ENCODE results near the gene RAB36.

RAB36 gene

GRCh38 chr22:23155143-23155542, 9.9 kb downstream of the RAB36 start:
- in situ Hi-C loops (cut with MboI; ENCODE audit: low sequenced_read_pairs) = no loop called here

- in situ Hi-C loops (cut with MboI; ENCODE audit: low sequenced_read_pairs) = no loop called here
These were observed 10.6 kb downstream of the RAB36 start for GRCh38 chr22:23155831-23156230.

GRCh38 chr22:23156286-23156685, 11.0 kb downstream of the RAB36 start:
- in situ Hi-C loops (cut with MboI; ENCODE audit: low sequenced_read_pairs) = no loop called here

- in situ Hi-C loops (cut with MboI; ENCODE audit: low sequenced_read_pairs) = no loop called here
These were observed 12.6 kb downstream of the RAB36 start for GRCh38 chr22:23157560-23158515.

GRCh38 chr22:23158516-23159290, 13.4 kb downstream of the RAB36 start:
- in situ Hi-C loops (cut with MboI; ENCODE audit: low sequenced_read_pairs) = no loop called here

- in situ Hi-C loops (cut with MboI; ENCODE audit: low sequenced_read_pairs) = no loop called here
These were observed 14.0 kb downstream of the RAB36 start for GRCh38 chr22:23159291-23159630.

GRCh38 chr22:23161029-23161428, 15.8 kb downstream of the RAB36 start:
- in situ Hi-C loops (cut with MboI; ENCODE audit: low sequenced_read_pairs) = no loop called here

GRCh38 chr22:23161574-23161973, 16.3 kb downstream of the RAB36 start:
- in situ Hi-C loops (cut with MboI; ENCODE audit: low sequenced_read_pairs) = no loop called here

GRCh38 chr22:23163665-23164064, 18.4 kb downstream of the RAB36 start:
- in situ Hi-C loops (cut with MboI; ENCODE audit: low sequenced_read_pairs) = no loop called here

- in situ Hi-C loops (cut with MboI; ENCODE audit: low sequenced_read_pairs) = no loop called here
These were observed 18.8 kb downstream of the RAB36 start for GRCh38 chr22:23164091-23164490.

- in situ Hi-C loops (cut with MboI; ENCODE audit: low sequenced_read_pairs) = no loop called here
These were observed 21.0 kb downstream of the RAB36 start for GRCh38 chr22:23166042-23166831.

GRCh38 chr22:23166841-23167616, 21.8 kb downstream of the RAB36 start:
- in situ Hi-C loops (cut with MboI; ENCODE audit: low sequenced_read_pairs) = no loop called here

GRCh38 chr22:23168391-23169042, 23.2 kb downstream of the RAB36 start:
- in situ Hi-C loops (cut with MboI; ENCODE audit: low sequenced_read_pairs) = no loop called here

- in situ Hi-C loops (cut with MboI; ENCODE audit: low sequenced_read_pairs) = no loop called here
These were observed 23.7 kb downstream of the RAB36 start for GRCh38 chr22:23169043-23169406.

- in situ Hi-C loops (cut with MboI; ENCODE audit: low sequenced_read_pairs) = loop anchor here (5.0 kb wide), 1 partner anchor 96 kb away; no protein-coding TSS in a partner anchor
These were observed 30.8 kb downstream of the RAB36 start for GRCh38 chr22:23175817-23176644.

GRCh38 chr22:23176645-23177027, 31.4 kb downstream of the RAB36 start:
- in situ Hi-C loops (cut with MboI; ENCODE audit: low sequenced_read_pairs) = loop anchor here (5.0 kb wide), 1 partner anchor 96 kb away; no protein-coding TSS in a partner anchor

- in situ Hi-C loops (cut with MboI; ENCODE audit: low sequenced_read_pairs) = loop anchor here (5.0 kb wide), 1 partner anchor 95 kb away; no protein-coding TSS in a partner anchor
These were observed 31.9 kb downstream of the RAB36 start for GRCh38 chr22:23177197-23177596.

- in situ Hi-C loops (cut with MboI; ENCODE audit: low sequenced_read_pairs) = loop anchor here (5.0 kb wide), 1 partner anchor 94 kb away; no protein-coding TSS in a partner anchor
These were observed 33.4 kb downstream of the RAB36 start for GRCh38 chr22:23178512-23179254.

Data from HL-60/S4 treated with phorbol 12-myristate 13-acetate at 8.2 ng/mL for 4 days and 3 days (cell line).